K562 (cell line): ENCODE measurements around the gene MASTL. TPM values are rescaled to one million over a fixed set of nuclear protein-coding genes. Genes with fewer than 3 reads are reported as not detected.

Experiments
- CBX3 ChIP-seq, 2 experiments: IDR thresholded peaks; 1 replicate in 1 of 2; 2 replicates in 1 of 2; pipeline ENCODE4 v1.6.1; 2012; ENCODE audit warnings: inconsistent platforms in 2 of 2, low read length in 2 of 2, borderline replicate concordance in 1 of 2, control low read depth in 1 of 2
- ESRRA ChIP-seq: fragments of 450-650 bp; IDR thresholded peaks from 2 replicates; pipeline ENCODE4 v1.6.1; 2014; ENCODE audit warnings: low read depth, mild to moderate bottlenecking, moderate library complexity, borderline replicate concordance
- GTF2A2 ChIP-seq: IDR thresholded peaks from 2 replicates; pipeline ENCODE4 v1.6.1; 2016; ENCODE audit warnings: mild to moderate bottlenecking, missing genetic modification characterization, missing compliant biosample characterization
- IFI16 ChIP-seq: fragments of 250-450 bp; sonication (Bioruptor Pico); IDR thresholded peaks from 2 replicates; pipeline ENCODE4 v2.1.2; 2022; ENCODE audit warnings: mild to moderate bottlenecking, inconsistent platforms
- KAT2B ChIP-seq: IDR thresholded peaks from one replicate; pipeline ENCODE4 v1.6.1; 2012; ENCODE audit warnings: low read depth, mild to moderate bottlenecking, control low read depth, inconsistent platforms, low read length, moderate library complexity
- KDM5B ChIP-seq: fragments of 200-600 bp; sonication (generic); IDR thresholded peaks from 2 replicates; pipeline ENCODE4 v1.6.1; 2012; ENCODE audit warnings: low read depth, mild to moderate bottlenecking, moderate library complexity, low read length, control low read depth, inconsistent platforms; ENCODE audit not compliant: insufficient replicate concordance
- MCM2 ChIP-seq: fragments of 450-650 bp; IDR thresholded peaks from 2 replicates; pipeline ENCODE4 v1.6.1; 2017; ENCODE audit warnings: low read depth, mild to moderate bottlenecking
- POLR2B ChIP-seq: fragments of 450-650 bp; IDR thresholded peaks from 2 replicates; pipeline ENCODE4 v1.6.1; 2018; ENCODE audit warnings: low read depth; ENCODE audit not compliant: partially characterized antibody
- POLR3A ChIP-seq: IDR thresholded peaks from 2 replicates; pipeline ENCODE4 v1.6.1; 2011; ENCODE audit warnings: borderline replicate concordance, mild to moderate bottlenecking, moderate library complexity; ENCODE audit not compliant: insufficient read length, insufficient read depth; ENCODE audit errors: extremely low read depth
- TAF1 ChIP-seq: IDR thresholded peaks from 2 replicates; pipeline ENCODE4 v1.6.1; 2011; ENCODE audit warnings: mild to moderate bottlenecking, low read length, moderate library complexity; ENCODE audit not compliant: insufficient read depth, control insufficient read depth, severe bottlenecking; ENCODE audit errors: extremely low read depth
- TGIF2 ChIP-seq: sonication (generic); formaldehyde crosslinking; IDR thresholded peaks from 2 replicates; pipeline ENCODE4 v1.8.1; 2022; ENCODE audit warnings: mild to moderate bottlenecking, missing genetic modification reagents, moderate library complexity
- ZBTB7A ChIP-seq: IDR thresholded peaks from 2 replicates; pipeline ENCODE4 v1.6.1; 2011; ENCODE audit warnings: low read depth, mild to moderate bottlenecking, low read length, moderate library complexity, borderline replicate concordance; ENCODE audit not compliant: control insufficient read depth
- ZNF507 ChIP-seq: conservative IDR thresholded peaks from 2 replicates; pipeline ENCODE4 v1.6.1; 2017; ENCODE audit warnings: missing genetic modification characterization, missing compliant biosample characterization
- ZNF780A ChIP-seq: fragments of 250-450 bp; sonication (Bioruptor Pico); IDR thresholded peaks from 2 replicates; pipeline ENCODE4 v1.5.0; 2021; ENCODE audit warnings: mild to moderate bottlenecking
- polyA plus RNA-seq, 8 experiments: library from polyadenylated mRNA; depleted of rRNA in 4 of 8; stranded (reverse) in 5 of 8; unstranded in 3 of 8; fragments of >200 nt; fragmentation: Nextera tagmentation in 2 of 8; fragmentation: Illumina TruSeq in 1 of 8; extraction: Ambion mirVana in 2 of 8; extraction: Trizol in 1 of 8; gene quantifications; 2 replicates each; pipeline versions ENCODE4 v1.2.1 to v1.2.3, GENCODE V29; 2011 to 2014; ENCODE audit warnings: inconsistent platforms in 1 of 8, missing spikeins in 1 of 8
- total RNA-seq, 7 experiments: library from RNA; depleted of rRNA in 6 of 7; stranded (reverse); fragments of >200 nt in 6 of 7; fragmentation: Illumina TruSeq in 2 of 7; extraction: Trizol in 2 of 7; gene quantifications; 2 replicates each; pipeline versions ENCODE4 v1.2.1 to v1.2.3, GENCODE V29; 2011 to 2021; ENCODE audit warnings: low replicate concordance in 1 of 7
- TF ChIP-seq, protein P1 (sequence below), 2 experiments: IDR thresholded peaks; 2 replicates each; pipeline ENCODE4 v1.6.1; 2011; ENCODE audit warnings: borderline replicate concordance in 1 of 2, control low read depth in 1 of 2, low read depth in 1 of 2, low read length in 1 of 2, mild to moderate bottlenecking in 1 of 2, mixed read lengths in 1 of 2, moderate library complexity in 1 of 2; ENCODE audit not compliant: insufficient read depth in 1 of 2, insufficient read length in 1 of 2, poor library complexity in 1 of 2, severe bottlenecking in 1 of 2; ENCODE audit errors: extremely low read depth in 1 of 2
- TF ChIP-seq, protein P2 (sequence below): fragments of 450-650 bp; formaldehyde crosslinking; IDR thresholded peaks from 2 replicates; pipeline ENCODE4 v1.4.0; 2020; ENCODE audit warnings: mild to moderate bottlenecking, moderate library complexity
- TF ChIP-seq, protein P3 (sequence below): fragments of 450-650 bp; formaldehyde crosslinking; IDR thresholded peaks from 2 replicates; pipeline ENCODE4 v1.4.0; 2020; ENCODE audit warnings: mild to moderate bottlenecking, moderate library complexity
- TF ChIP-seq, protein P4 (sequence below): fragments of 250-450 bp; sonication (Bioruptor Pico); IDR thresholded peaks from 2 replicates; pipeline ENCODE4 v1.4.0; 2020
- TF ChIP-seq, protein P5 (sequence below): sonication (generic); formaldehyde crosslinking; IDR thresholded peaks from 2 replicates; pipeline ENCODE4 v1.8.1; 2023; ENCODE audit warnings: mild to moderate bottlenecking, missing genetic modification reagents

The MASTL gene
- total and polyA plus RNA-seq, 9 of the 15 experiments (the other 6 are each of a cell fraction or from before 2014, with no cell fraction given): 6.8 to 29.9 (median 23.1) TPM

DNA sequence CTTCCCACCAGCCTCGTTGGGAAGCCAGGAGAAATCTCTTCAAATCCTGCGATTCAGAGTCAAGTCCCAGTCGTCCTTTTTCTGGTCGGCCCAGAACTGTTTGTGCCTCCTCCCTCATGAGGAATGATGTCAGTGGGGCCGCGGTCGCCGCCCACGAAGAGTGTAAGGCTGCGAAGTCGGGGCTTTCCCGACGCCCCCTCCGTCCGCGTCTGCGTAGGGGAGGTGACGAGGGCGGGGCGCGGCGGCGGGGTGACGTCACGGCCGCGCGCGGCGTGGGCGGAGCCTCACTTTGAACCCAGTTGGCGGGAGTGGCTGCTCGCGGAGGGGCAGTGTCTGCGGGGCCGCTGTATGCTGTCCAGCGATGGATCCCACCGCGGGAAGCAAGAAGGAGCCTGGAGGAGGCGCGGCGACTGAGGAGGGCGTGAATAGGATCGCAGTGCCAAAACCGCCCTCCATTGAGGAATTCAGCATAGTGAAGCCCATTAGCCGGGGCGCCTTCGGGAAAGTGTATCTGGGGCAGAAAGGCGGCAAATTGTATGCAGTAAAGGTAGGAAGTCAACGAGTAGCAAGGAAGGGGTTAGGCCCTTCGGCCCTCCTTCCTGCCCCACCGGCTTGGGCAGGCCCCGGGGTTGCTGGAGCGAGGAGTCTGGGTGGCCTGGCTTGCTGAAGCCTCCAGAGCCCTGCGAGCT lies at the start of gene MASTL (continued):
- TF ChIP-seq, protein P1, sequence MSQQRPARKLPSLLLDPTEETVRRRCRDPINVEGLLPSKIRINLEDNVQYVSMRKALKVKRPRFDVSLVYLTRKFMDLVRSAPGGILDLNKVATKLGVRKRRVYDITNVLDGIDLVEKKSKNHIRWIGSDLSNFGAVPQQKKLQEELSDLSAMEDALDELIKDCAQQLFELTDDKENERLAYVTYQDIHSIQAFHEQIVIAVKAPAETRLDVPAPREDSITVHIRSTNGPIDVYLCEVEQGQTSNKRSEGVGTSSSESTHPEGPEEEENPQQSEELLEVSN (IDR thresholded peaks at IDR 0.05; ENCODE audit: borderline replicate concordance in 1 of 2, extremely low read depth in 1 of 2, insufficient read depth in 1 of 2, insufficient read length in 1 of 2, low read depth in 1 of 2, low read length in 1 of 2, poor library complexity in 1 of 2, severe bottlenecking in 1 of 2): peak; percentile 78 to 84
- TF ChIP-seq, protein P2, sequence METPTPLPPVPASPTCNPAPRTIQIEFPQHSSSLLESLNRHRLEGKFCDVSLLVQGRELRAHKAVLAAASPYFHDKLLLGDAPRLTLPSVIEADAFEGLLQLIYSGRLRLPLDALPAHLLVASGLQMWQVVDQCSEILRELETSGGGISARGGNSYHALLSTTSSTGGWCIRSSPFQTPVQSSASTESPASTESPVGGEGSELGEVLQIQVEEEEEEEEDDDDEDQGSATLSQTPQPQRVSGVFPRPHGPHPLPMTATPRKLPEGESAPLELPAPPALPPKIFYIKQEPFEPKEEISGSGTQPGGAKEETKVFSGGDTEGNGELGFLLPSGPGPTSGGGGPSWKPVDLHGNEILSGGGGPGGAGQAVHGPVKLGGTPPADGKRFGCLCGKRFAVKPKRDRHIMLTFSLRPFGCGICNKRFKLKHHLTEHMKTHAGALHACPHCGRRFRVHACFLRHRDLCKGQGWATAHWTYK (CRISPR knock-in tag): no peak
- TF ChIP-seq, protein P3, sequence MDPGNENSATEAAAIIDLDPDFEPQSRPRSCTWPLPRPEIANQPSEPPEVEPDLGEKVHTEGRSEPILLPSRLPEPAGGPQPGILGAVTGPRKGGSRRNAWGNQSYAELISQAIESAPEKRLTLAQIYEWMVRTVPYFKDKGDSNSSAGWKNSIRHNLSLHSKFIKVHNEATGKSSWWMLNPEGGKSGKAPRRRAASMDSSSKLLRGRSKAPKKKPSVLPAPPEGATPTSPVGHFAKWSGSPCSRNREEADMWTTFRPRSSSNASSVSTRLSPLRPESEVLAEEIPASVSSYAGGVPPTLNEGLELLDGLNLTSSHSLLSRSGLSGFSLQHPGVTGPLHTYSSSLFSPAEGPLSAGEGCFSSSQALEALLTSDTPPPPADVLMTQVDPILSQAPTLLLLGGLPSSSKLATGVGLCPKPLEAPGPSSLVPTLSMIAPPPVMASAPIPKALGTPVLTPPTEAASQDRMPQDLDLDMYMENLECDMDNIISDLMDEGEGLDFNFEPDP (CRISPR knock-in tag): no peak
- TF ChIP-seq GTF2A2 (tag): no peak
- no peak for TF ChIP-seq MCM2
- TF ChIP-seq KDM5B: peak; percentile 52
- TF ChIP-seq TAF1: peak; percentile 86
- no peak for TF ChIP-seq ZNF507
- TF ChIP-seq, protein P4, sequence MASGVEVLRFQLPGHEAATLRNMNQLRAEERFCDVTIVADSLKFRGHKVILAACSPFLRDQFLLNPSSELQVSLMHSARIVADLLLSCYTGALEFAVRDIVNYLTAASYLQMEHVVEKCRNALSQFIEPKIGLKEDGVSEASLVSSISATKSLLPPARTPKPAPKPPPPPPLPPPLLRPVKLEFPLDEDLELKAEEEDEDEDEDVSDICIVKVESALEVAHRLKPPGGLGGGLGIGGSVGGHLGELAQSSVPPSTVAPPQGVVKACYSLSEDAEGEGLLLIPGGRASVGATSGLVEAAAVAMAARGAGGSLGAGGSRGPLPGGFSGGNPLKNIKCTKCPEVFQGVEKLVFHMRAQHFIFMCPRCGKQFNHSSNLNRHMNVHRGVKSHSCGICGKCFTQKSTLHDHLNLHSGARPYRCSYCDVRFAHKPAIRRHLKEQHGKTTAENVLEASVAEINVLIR (CRISPR knock-in tag): peak; percentile 83
- TF ChIP-seq POLR2B: peak; percentile 80
- TF ChIP-seq IFI16: no peak
- no peak for TF ChIP-seq CBX3 (IDR thresholded peaks at IDR 0.05; ENCODE audit: borderline replicate concordance in 1 of 2, low read length in 2 of 2)
- TF ChIP-seq ZBTB7A: peak; percentile 72; the same call in 1 of the 2 replicates
- TF ChIP-seq, protein P5, sequence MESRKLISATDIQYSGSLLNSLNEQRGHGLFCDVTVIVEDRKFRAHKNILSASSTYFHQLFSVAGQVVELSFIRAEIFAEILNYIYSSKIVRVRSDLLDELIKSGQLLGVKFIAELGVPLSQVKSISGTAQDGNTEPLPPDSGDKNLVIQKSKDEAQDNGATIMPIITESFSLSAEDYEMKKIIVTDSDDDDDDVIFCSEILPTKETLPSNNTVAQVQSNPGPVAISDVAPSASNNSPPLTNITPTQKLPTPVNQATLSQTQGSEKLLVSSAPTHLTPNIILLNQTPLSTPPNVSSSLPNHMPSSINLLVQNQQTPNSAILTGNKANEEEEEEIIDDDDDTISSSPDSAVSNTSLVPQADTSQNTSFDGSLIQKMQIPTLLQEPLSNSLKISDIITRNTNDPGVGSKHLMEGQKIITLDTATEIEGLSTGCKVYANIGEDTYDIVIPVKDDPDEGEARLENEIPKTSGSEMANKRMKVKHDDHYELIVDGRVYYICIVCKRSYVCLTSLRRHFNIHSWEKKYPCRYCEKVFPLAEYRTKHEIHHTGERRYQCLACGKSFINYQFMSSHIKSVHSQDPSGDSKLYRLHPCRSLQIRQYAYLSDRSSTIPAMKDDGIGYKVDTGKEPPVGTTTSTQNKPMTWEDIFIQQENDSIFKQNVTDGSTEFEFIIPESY (CRISPR knock-in tag): peak; percentile 28; the same call in 1 of the 2 replicates
- no peak for TF ChIP-seq ZNF780A
- no peak; the same call in 1 of the 2 replicates for TF ChIP-seq TGIF2 (CRISPR knock-in tag)
- TF ChIP-seq KAT2B: no peak
- no peak for TF ChIP-seq POLR3A
- TF ChIP-seq ESRRA: no peak
